H1 (cell line): Measurements from ENCODE around the gene PTCD3. TPM values are rescaled to one million over a fixed set of nuclear protein-coding genes. Genes with fewer than 3 reads are reported as not detected.

Source experiments
- CTCF ChIA-PET: fragments of 300-600 bp; sonication (Branson Sonifier 250); formaldehyde crosslinking; loops from one replicate; lab custom pipeline; 2021; ENCODE audit not compliant: partially characterized antibody; lab: Charles Lee
- POLR2A ChIA-PET: fragments of 300-600 bp; sonication (Branson Sonifier 250); formaldehyde crosslinking; loops from one replicate; lab custom pipeline; 2021; ENCODE audit warnings: inconsistent platforms; ENCODE audit not compliant: partially characterized antibody; lab: Charles Lee
- DNase-seq, 2 experiments: peaks; one replicate each; pipeline versions ENCODE4 v3.0.0 to v3.0.0-alpha.2; 2010 to 2022; ENCODE audit warnings: low spot score in 2 of 2, low read depth in 1 of 2, mixed read lengths in 1 of 2
- FAIRE-seq: peaks from 2 replicates; lab custom pipeline; 2011; peaks lifted over from hg19 to GRCh38; lab: Jason Lieb, UNC
- H2AFZ ChIP-seq: 2 replicates; pipeline ENCODE4 v1.8.1; 2012; ENCODE audit warnings: low read length, inconsistent platforms
- H2AK5ac ChIP-seq: 2 replicates; pipeline ENCODE4 v1.6.1; 2013; ENCODE audit warnings: low read depth, low read length
- H2BK120ac ChIP-seq: replicated peaks from 2 replicates; pipeline ENCODE3; 2013; ENCODE audit warnings: low read depth, low read length, inconsistent platforms
- H2BK12ac ChIP-seq: 2 replicates; pipeline ENCODE4 v1.6.1; 2013; ENCODE audit warnings: low read depth, low read length
- H2BK15ac ChIP-seq: 2 replicates; pipeline ENCODE4 v1.6.1; 2013; ENCODE audit warnings: low read length
- H2BK20ac ChIP-seq: 2 replicates; pipeline ENCODE4 v1.6.1; 2013; ENCODE audit warnings: low read length
- H2BK5ac ChIP-seq: 2 replicates; pipeline ENCODE4 v1.6.1; 2013; ENCODE audit warnings: low read depth, low read length
- H3K14ac ChIP-seq: 2 replicates; pipeline ENCODE4 v1.6.1; 2013; ENCODE audit warnings: inconsistent platforms; ENCODE audit not compliant: insufficient read length
- H3K18ac ChIP-seq: 2 replicates; pipeline ENCODE4 v1.6.1; 2013; ENCODE audit warnings: low read length; ENCODE audit errors: extremely low read depth
- H3K23ac ChIP-seq: 2 replicates; pipeline ENCODE4 v1.6.1; 2013; ENCODE audit warnings: inconsistent platforms; ENCODE audit not compliant: insufficient read length
- H3K23me2 ChIP-seq: 2 replicates; pipeline ENCODE4 v1.6.1; 2013; ENCODE audit warnings: low read depth, low read length
- H3K27ac ChIP-seq: 2 replicates; pipeline ENCODE4 v1.6.1; 2011; ENCODE audit warnings: low read depth, low read length, inconsistent platforms
- H3K27me3 ChIP-seq, 4 experiments: replicated peaks in 1 of 4; 1 replicate in 1 of 4; 2 replicates in 3 of 4; pipeline versions ENCODE4 v1.6.1 to v1.8.1; 2011 to 2013; ENCODE audit warnings: low read length in 3 of 4, mild to moderate bottlenecking in 3 of 4, inconsistent platforms in 2 of 4, mixed read lengths in 2 of 4, moderate library complexity in 1 of 4; ENCODE audit not compliant: control insufficient read depth in 3 of 4, insufficient read depth in 3 of 4; ENCODE audit errors: extremely low read depth in 1 of 4
- H3K36me3 ChIP-seq, 4 experiments: 2 replicates each; pipeline versions ENCODE4 v1.6.1 to v1.8.1; 2011 to 2013; ENCODE audit warnings: mild to moderate bottlenecking in 4 of 4, low read length in 3 of 4, moderate library complexity in 2 of 4, control low read depth in 1 of 4, inconsistent platforms in 1 of 4; ENCODE audit not compliant: insufficient read depth in 4 of 4, control insufficient read depth in 2 of 4
- H3K4ac ChIP-seq: replicated peaks from 2 replicates; pipeline ENCODE3; 2013; ENCODE audit warnings: low read length, low read depth, mixed read lengths, inconsistent platforms; ENCODE audit not compliant: insufficient read length
- H3K4me1 ChIP-seq, 4 experiments: replicated peaks in 1 of 4; 1 replicate in 1 of 4; 2 replicates in 3 of 4; pipeline versions ENCODE4 v1.6.1 to v1.8.1; 2011 to 2013; ENCODE audit warnings: low read length in 3 of 4, inconsistent platforms in 2 of 4, mixed read lengths in 1 of 4; ENCODE audit not compliant: insufficient read depth in 4 of 4, control insufficient read depth in 3 of 4
- H3K4me2 ChIP-seq, 2 experiments: 2 replicates each; pipeline versions ENCODE4 v1.6.1 to v1.8.1; 2011 to 2013; ENCODE audit warnings: low read depth in 2 of 2, low read length in 2 of 2, control low read depth in 1 of 2, inconsistent platforms in 1 of 2, mild to moderate bottlenecking in 1 of 2; ENCODE audit not compliant: insufficient read depth in 1 of 2
- H3K4me3 ChIP-seq, 4 experiments: fragments of 200-600, 300-600 bp in 1 of 4; sonication (generic), shearing (Covaris generic), sonication (Bioruptor Twin) in 1 of 4; 2 replicates each; pipeline versions ENCODE4 v1.5.1 to v1.8.1; 2011 to 2016; ENCODE audit warnings: low read length in 4 of 4, low read depth in 3 of 4, control low read depth in 2 of 4, inconsistent platforms in 2 of 4, mild to moderate bottlenecking in 2 of 4, mixed read lengths in 1 of 4, moderate library complexity in 1 of 4; ENCODE audit not compliant: insufficient read depth in 2 of 4; ENCODE audit errors: extremely low read depth in 1 of 4
- H3K56ac ChIP-seq: replicated peaks from 2 replicates; pipeline ENCODE3; 2013; ENCODE audit warnings: low read depth, mild to moderate bottlenecking, mixed read lengths, low read length, inconsistent platforms; ENCODE audit not compliant: insufficient read length
- H3K79me1 ChIP-seq: 2 replicates; pipeline ENCODE4 v1.6.1; 2013; ENCODE audit warnings: low read depth, low read length, control low read depth
- H3K79me2 ChIP-seq, 2 experiments: 2 replicates each; pipeline versions ENCODE4 v1.6.1 to v1.8.1; 2012 to 2013; ENCODE audit warnings: low read length in 2 of 2, mild to moderate bottlenecking in 2 of 2, inconsistent platforms in 1 of 2; ENCODE audit not compliant: insufficient read depth in 2 of 2, control insufficient read depth in 1 of 2
- H3K9ac ChIP-seq, 4 experiments: replicated peaks in 1 of 4; 1 replicate in 1 of 4; 2 replicates in 3 of 4; pipeline versions ENCODE4 v1.6.1 to v1.8.1; 2011 to 2013; ENCODE audit warnings: low read depth in 3 of 4, low read length in 3 of 4, control low read depth in 2 of 4, mild to moderate bottlenecking in 2 of 4, moderate library complexity in 2 of 4, inconsistent platforms in 1 of 4; ENCODE audit errors: extremely low read depth in 1 of 4
- H3K9me3 ChIP-seq, 2 experiments: 2 replicates each; pipeline versions ENCODE4 v1.6.1 to v1.8.1; 2012 to 2013; ENCODE audit warnings: mild to moderate bottlenecking in 2 of 2, moderate library complexity in 2 of 2, control low read depth in 1 of 2, inconsistent platforms in 1 of 2, low read depth in 1 of 2, low read length in 1 of 2, mixed read lengths in 1 of 2; ENCODE audit not compliant: insufficient read depth in 2 of 2
- H4K20me1 ChIP-seq, 2 experiments: replicated peaks in 1 of 2; 2 replicates each; pipeline versions ENCODE3 to v1.8.1; 2011 to 2013; ENCODE audit warnings: inconsistent platforms in 2 of 2, low read length in 2 of 2, mild to moderate bottlenecking in 1 of 2; ENCODE audit not compliant: insufficient read depth in 2 of 2, control insufficient read depth in 1 of 2
- H4K5ac ChIP-seq: 2 replicates; pipeline ENCODE4 v1.6.1; 2013; ENCODE audit warnings: low read length, low read depth, mixed read lengths, inconsistent platforms; ENCODE audit not compliant: insufficient read length
- H4K8ac ChIP-seq: 2 replicates; pipeline ENCODE4 v1.8.0; 2013; ENCODE audit warnings: mild to moderate bottlenecking, moderate library complexity, low read length, inconsistent platforms; ENCODE audit not compliant: insufficient read depth; ENCODE audit errors: extremely low read depth
- H4K91ac ChIP-seq: replicated peaks from 2 replicates; pipeline ENCODE3; 2013; ENCODE audit warnings: low read length, mixed read lengths, inconsistent platforms; ENCODE audit not compliant: insufficient read length
- CBX5 ChIP-seq: fragments of 300-800, 300-1000 bp; sonication (generic); IDR thresholded peaks from 2 replicates; pipeline ENCODE4 v1.7.1; 2016; ENCODE audit warnings: antibody characterized with exemption, low read length, low read depth
- GABPA ChIP-seq: IDR thresholded peaks from 2 replicates; pipeline ENCODE4 v1.6.1; 2011; ENCODE audit warnings: mild to moderate bottlenecking, low read length, moderate library complexity, borderline replicate concordance; ENCODE audit not compliant: insufficient read depth
- GTF2F1 ChIP-seq: IDR thresholded peaks from 2 replicates; pipeline ENCODE4 v1.6.1; 2012; ENCODE audit warnings: low read depth, low read length, improper control_type of control experiment, borderline replicate concordance
- POU5F1 ChIP-seq: IDR thresholded peaks from 2 replicates; pipeline ENCODE4 v1.6.1; 2011; ENCODE audit warnings: low read depth, mild to moderate bottlenecking, low read length, moderate library complexity
- RAD21 ChIP-seq, 2 experiments: IDR thresholded peaks in 1 of 2; conservative IDR thresholded peaks in 1 of 2; 2 replicates each; pipeline ENCODE4 v1.6.1; 2011; ENCODE audit warnings: low read depth in 2 of 2, low read length in 2 of 2, improper control_type of control experiment in 1 of 2, inconsistent platforms in 1 of 2, mild to moderate bottlenecking in 1 of 2, moderate library complexity in 1 of 2
- SIX5 ChIP-seq: IDR thresholded peaks from 2 replicates; pipeline ENCODE4 v1.6.1; 2011; ENCODE audit warnings: mild to moderate bottlenecking, low read depth, low read length
- SP1 ChIP-seq: IDR thresholded peaks from 2 replicates; pipeline ENCODE4 v1.6.1; 2011; ENCODE audit warnings: low read depth, low read length
- SRF ChIP-seq: IDR thresholded peaks from 2 replicates; pipeline ENCODE4 v1.6.1; 2011; ENCODE audit warnings: mild to moderate bottlenecking, low read depth, low read length, moderate library complexity
- TAF7 ChIP-seq: optimal IDR thresholded peaks from 2 replicates; pipeline ENCODE3; 2011; ENCODE audit warnings: low read depth, mild to moderate bottlenecking, inconsistent platforms, low read length, moderate library complexity, borderline replicate concordance
- WGBS, 2 experiments: shearing (Covaris generic) in 1 of 2; methylation state at CpG; one replicate each; pipeline versions ENCODE4 v1.1.6 to v1.1.7; 2013 to 2015; ENCODE audit warnings: low lambda C conversion rate in 2 of 2, mixed read lengths in 2 of 2, inconsistent platforms in 1 of 2, low coverage in 1 of 2, missing lambda C conversion rate in 1 of 2; ENCODE audit not compliant: insufficient replicate concordance in 2 of 2, insufficient coverage in 1 of 2, insufficient read length in 1 of 2; ENCODE audit errors: extremely low coverage in 1 of 2, missing lambda C conversion rate in 1 of 2; 5-methylcytosine and 5-hydroxymethylcytosine counted together
- polyA plus RNA-seq, 7 experiments: library from polyadenylated mRNA; depleted of rRNA in 3 of 7; stranded (reverse) in 5 of 7; unstranded in 2 of 7; fragments of >200 nt in 5 of 7; fragments of 200-250 nt in 2 of 7; gene quantifications; 1 replicate in 5 of 7; 2 replicates in 1 of 7; 4 replicates in 1 of 7; pipeline versions ENCODE4 v1.2.1 to v1.2.3, GENCODE V29; 2011 to 2013; ENCODE audit warnings: missing spikeins in 2 of 7, mixed read lengths in 2 of 7
- total RNA-seq: library from RNA; stranded (reverse); fragmentation: NEBNext Ultra II Directional; extraction: Animal tissue kit (Norgen Biotek cat#: 25700); gene quantifications from 2 replicates; pipeline ENCODE4 v1.2.1, GENCODE V29; 2021
- TF ChIP-seq, protein P1 (sequence below): IDR thresholded peaks from 2 replicates; pipeline ENCODE4 v1.6.1; 2012; ENCODE audit warnings: low read length, inconsistent platforms

Gene PTCD3
- total and polyA plus RNA-seq, 2 of the 8 experiments (the other 6 are each of a cell fraction or from before 2014, with no cell fraction given) = 64.3 to 192 TPM

DNA sequence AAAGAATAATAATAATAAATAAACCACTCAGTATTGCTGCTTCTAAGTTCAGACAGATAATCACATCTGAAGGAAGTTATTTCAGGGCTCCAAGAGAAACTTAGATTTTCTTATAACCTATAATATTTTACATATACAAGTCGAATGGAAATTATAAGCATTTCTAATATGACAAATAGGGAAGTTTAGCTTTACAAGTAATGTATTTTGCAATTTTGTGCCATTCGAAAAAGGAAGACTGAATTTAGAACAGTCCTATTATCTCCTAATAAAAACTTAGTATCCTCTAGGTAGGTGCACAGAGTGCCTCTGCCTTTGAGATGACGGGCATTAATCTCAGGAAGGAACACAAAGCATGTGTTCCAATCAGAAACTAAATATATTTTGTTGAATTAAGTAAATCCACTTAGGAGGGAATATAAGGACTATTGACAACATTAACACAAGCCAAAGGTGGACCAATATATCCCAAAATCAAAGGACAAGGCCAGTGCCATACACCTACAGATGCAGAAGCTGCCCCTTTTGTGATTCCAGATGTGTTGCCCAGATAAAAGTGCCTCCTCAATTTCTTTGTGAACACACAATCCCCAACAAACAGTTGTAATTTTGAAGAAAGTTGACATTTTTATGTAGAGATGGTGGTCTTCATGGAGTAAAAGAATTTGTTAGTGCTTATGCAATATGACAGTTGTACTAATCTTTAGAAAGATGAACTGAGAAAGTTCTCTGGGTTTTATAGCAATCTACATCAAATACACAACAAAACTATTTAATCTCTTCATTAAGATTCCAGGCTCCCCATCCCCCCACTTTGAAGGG, 36.6 kb downstream of the PTCD3 start:
- 78% methylated on average over 3 of the region's 3 CpGs; no CpG with 5 or more reads in 1 of the 2 experiments for WGBS, 2 experiments
- Histone ChIP-seq H4K8ac (no peak overlapping the region), H3K27ac (no peak overlapping the region), H3K4me2 (no peak overlapping the region), H3K36me3 (peaks cover 21 to 74% (median 47%) of the 10 kb centered on the region in 4 experiments), H3K4me3 (no peak overlapping the region), H4K5ac (no peak overlapping the region), H3K4me1 (no peaks in the 10 kb centered on the region), H3K79me2 (no peaks in the 10 kb centered on the region), H3K23me2 (no peaks in the 10 kb centered on the region), H2BK5ac (no peak overlapping the region), H3K4ac (no peak overlapping the region), H2AFZ (no peak overlapping the region), H3K14ac (no peak overlapping the region), H3K23ac (no peak overlapping the region), H3K9ac (no peak overlapping the region), H3K27me3 (no peaks in the 10 kb centered on the region), H2AK5ac (no peak overlapping the region), H2BK15ac (no peak overlapping the region), H3K18ac (no peak overlapping the region), H4K91ac (no peak overlapping the region), H2BK120ac (no peak overlapping the region), H2BK12ac (no peak overlapping the region), H3K79me1 (no peaks in the 10 kb centered on the region), H4K20me1 (peaks cover 0 to 5% of the 10 kb centered on the region in 2 experiments), H2BK20ac (no peak overlapping the region), H3K56ac (no peak overlapping the region), H3K9me3 (no peaks in the 10 kb centered on the region)
- FAIRE-seq = no peak
- DNase-seq = no peak
- CTCF ChIA-PET = interaction anchor here (1.8 kb wide), 1 partner anchor 305 kb away, joined by 3 read pairs; no protein-coding TSS in a partner anchor
- POLR2A ChIA-PET = interaction anchor here (0.6 to 3.5 kb wide), 11 partner anchors 8 to 55 kb away, joined by 3 to 24 read pairs (median 3); partner anchors contain the start of genes POLR1A and PTCD3
- TF ChIP-seq SRF = no peak
- no peak for TF ChIP-seq RAD21 (IDR thresholded peaks at IDR 0.05 in 1 of 2, conservative IDR thresholded peaks at IDR 0.05 in 1 of 2; ENCODE audit: low read depth in 2 of 2, low read length in 2 of 2)
- TF ChIP-seq GTF2F1 = no peak
- no peak for TF ChIP-seq POU5F1
- TF ChIP-seq TAF7 = no peak
- TF ChIP-seq CBX5 = no peak
- TF ChIP-seq GABPA = no peak
- no peak for TF ChIP-seq SP1
- TF ChIP-seq, protein P1, sequence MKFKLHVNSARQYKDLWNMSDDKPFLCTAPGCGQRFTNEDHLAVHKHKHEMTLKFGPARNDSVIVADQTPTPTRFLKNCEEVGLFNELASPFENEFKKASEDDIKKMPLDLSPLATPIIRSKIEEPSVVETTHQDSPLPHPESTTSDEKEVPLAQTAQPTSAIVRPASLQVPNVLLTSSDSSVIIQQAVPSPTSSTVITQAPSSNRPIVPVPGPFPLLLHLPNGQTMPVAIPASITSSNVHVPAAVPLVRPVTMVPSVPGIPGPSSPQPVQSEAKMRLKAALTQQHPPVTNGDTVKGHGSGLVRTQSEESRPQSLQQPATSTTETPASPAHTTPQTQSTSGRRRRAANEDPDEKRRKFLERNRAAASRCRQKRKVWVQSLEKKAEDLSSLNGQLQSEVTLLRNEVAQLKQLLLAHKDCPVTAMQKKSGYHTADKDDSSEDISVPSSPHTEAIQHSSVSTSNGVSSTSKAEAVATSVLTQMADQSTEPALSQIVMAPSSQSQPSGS = no peak
- no peak for TF ChIP-seq SIX5
